Heart left ventricle (tissue), 16 donors: ENCODE results near the gene ATP8A1. TPM values are rescaled to one million over a fixed set of nuclear protein-coding genes. Genes with fewer than 3 reads are reported as not detected.

Experiments used
- ATAC-seq, 4 donors: fragments of 200-7000 bp; cut with Tn5 transposase; one replicate each; pipeline ENCODE4 v1.9.1; 2020 to 2022; ENCODE audit warnings: moderate library complexity in 4 of 4, mild to moderate bottlenecking in 3 of 4, moderate number of reproducible peaks in 1 of 4
- DNase-seq, 5 donors: peaks; one replicate each; pipeline ENCODE4 v3.0.0-alpha.2; 2020
- H3K27ac ChIP-seq, 12 donors: fragments of 200-600 bp; sonication (generic) in 4 of 12; one replicate each; pipeline versions ENCODE4 v1.5.0 to v1.8.0; 2016 to 2022; ENCODE audit warnings: mild to moderate bottlenecking in 2 of 12
- H3K27me3 ChIP-seq, 9 donors: fragments of 200-600 bp; sonication (generic) in 2 of 9; one replicate each; pipeline versions ENCODE4 v1.5.1 to v1.8.0; 2016 to 2022; ENCODE audit warnings: mild to moderate bottlenecking in 3 of 9
- H3K36me3 ChIP-seq, 9 donors: fragments of 200-600 bp; sonication (generic) in 2 of 9; one replicate each; pipeline versions ENCODE4 v1.5.0 to v1.8.0; 2018 to 2022; ENCODE audit warnings: mild to moderate bottlenecking in 2 of 9
- H3K4me1 ChIP-seq, 12 donors: fragments of 200-600 bp; sonication (generic) in 4 of 12; one replicate each; pipeline versions ENCODE4 v1.5.0 to v1.8.0; 2016 to 2022; ENCODE audit warnings: mild to moderate bottlenecking in 3 of 12
- H3K4me3 ChIP-seq, 12 donors: fragments of 200-600 bp; sonication (generic) in 4 of 12; one replicate each; pipeline versions ENCODE4 v1.5.0 to v1.8.0; 2017 to 2022; ENCODE audit warnings: mild to moderate bottlenecking in 9 of 12, moderate library complexity in 4 of 12
- H3K9me3 ChIP-seq, 12 donors: fragments of 200-600 bp; sonication (generic) in 4 of 12; one replicate each; pipeline versions ENCODE4 v1.5.0 to v1.8.0; 2016 to 2022; ENCODE audit warnings: mild to moderate bottlenecking in 1 of 12
- POLR2A ChIP-seq, 2 donors: fragments of 450-650 bp; IDR thresholded peaks; one replicate each; pipeline ENCODE4 v1.6.1; 2017; ENCODE audit warnings: antibody characterized with exemption in 2 of 2, mild to moderate bottlenecking in 2 of 2, moderate library complexity in 2 of 2
- WGBS, 4 donors: extraction: QIAGEN DNeasy Blood & Tissue Kit in 2 of 4; methylation state at CpG; one replicate each; pipeline versions ENCODE4 v1.1.5 to v1.1.7; 2013 to 2018; 5-methylcytosine and 5-hydroxymethylcytosine counted together
- intact Hi-C, 10 donors: fragments of 100-400 bp; cut with DNase I; formaldehyde crosslinking; loops; one replicate each; pipeline versions ENCODE4 v1.11.1 to v1.14.2; 2022
- polyA plus RNA-seq, 2 donors: library from polyadenylated mRNA; stranded (reverse); fragments of 200-250 nt; gene quantifications; one replicate each; pipeline ENCODE4 v1.2.3, GENCODE V29; 2013
- total RNA-seq, 9 donors: library from RNA; depleted of rRNA in 2 of 9; stranded (reverse); fragments of >200 nt in 2 of 9; fragmentation: NEBNext Ultra II Directional in 3 of 9; extraction: Animal tissue kit (Norgen Biotek cat#: 25700) in 3 of 9; gene quantifications; one replicate each; pipeline versions ENCODE4 v1.1.0 to v1.2.4, GENCODE V29; 2016 to 2023
- TF ChIP-seq, protein P1 (sequence below), 12 donors: fragments of 200-600 bp; sonication (generic) in 4 of 12; IDR thresholded peaks; one replicate each; pipeline versions ENCODE4 v1.5.0 to v1.8.0; 2018 to 2022; ENCODE audit warnings: antibody characterized with exemption in 12 of 12, mild to moderate bottlenecking in 5 of 12
- donor health status: ischemic (EF 13 %, LVEDD 7.1; RV severe dilation, severe dysfunction).
- donor health status: healthy with polysubstance abuse.
- donor health status: DM: no; HTN: yes; CAD: no.
- donor health status: DM: no; HTN: no; CAD: no.
- donor health status: ischemic (EF 25% LVEDD 6.9; RV normal size, moderate dysfunction).
- donor health status: ischemic (EF 25% LVEDD 5.7; RV mildly dilated, moderate dysfunction).
- donor health status: healthy.
- donor health status: DM: yes; HTN: yes; CAD: no.
- donor health status: ischemic (EF 35%, LVEDD 5.7; RV mildly dilated, moderate dysfunction).
- donor health status: nonischemic (EF 11% LVEDD 7.7; RV severe dilation, severe dysfunction).
- donor health status: DM: yes; HTN: yes; CAD: no.
- donor health status: PGD.
- donor health status: ischemic (EF 29% LVEDD 5.4; RV normal size, mild dysfunction).
- donor health status: nonischemic (EF 23%, LVEDD 6.1; RV moderate dilation, normal function).

The ATP8A1 gene
- total and polyA plus RNA-seq, 11 donors, result 4.6 to 29.7 (median 16.2) TPM

DNA sequence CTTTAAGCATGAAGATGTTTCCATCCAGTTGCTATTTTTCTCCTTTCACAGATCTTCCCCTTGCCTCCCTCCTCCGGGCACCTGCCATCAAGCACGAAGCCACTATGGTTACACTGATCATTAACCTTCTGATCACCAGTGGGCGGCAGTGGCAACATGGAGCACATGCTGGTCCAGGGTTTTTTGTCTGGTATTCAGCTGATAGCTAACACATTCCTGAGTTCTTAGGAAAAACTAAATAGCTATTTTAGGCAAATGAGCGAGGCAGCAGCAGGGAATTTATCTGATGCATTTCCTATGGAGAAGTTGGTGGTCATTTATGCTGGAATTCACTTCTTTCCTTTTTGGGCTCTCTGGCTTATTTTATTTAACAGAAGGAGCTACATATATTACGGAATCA is 236.8 kb downstream of the ATP8A1 start:
- Histone ChIP-seq H3K36me3 (peaks cover 0 to 48% (median 25%) of the 10 kb centered on the region in 9 donors), H3K27ac (no peak overlapping the region), H3K9me3 (no peaks in the 10 kb centered on the region), H3K4me1 (no peaks in the 10 kb centered on the region), H3K27me3 (no peaks in the 10 kb centered on the region), H3K4me3 (no peak overlapping the region)
- no peak for TF ChIP-seq POLR2A (IDR thresholded peaks at IDR 0.05)
- TF ChIP-seq, protein P1, sequence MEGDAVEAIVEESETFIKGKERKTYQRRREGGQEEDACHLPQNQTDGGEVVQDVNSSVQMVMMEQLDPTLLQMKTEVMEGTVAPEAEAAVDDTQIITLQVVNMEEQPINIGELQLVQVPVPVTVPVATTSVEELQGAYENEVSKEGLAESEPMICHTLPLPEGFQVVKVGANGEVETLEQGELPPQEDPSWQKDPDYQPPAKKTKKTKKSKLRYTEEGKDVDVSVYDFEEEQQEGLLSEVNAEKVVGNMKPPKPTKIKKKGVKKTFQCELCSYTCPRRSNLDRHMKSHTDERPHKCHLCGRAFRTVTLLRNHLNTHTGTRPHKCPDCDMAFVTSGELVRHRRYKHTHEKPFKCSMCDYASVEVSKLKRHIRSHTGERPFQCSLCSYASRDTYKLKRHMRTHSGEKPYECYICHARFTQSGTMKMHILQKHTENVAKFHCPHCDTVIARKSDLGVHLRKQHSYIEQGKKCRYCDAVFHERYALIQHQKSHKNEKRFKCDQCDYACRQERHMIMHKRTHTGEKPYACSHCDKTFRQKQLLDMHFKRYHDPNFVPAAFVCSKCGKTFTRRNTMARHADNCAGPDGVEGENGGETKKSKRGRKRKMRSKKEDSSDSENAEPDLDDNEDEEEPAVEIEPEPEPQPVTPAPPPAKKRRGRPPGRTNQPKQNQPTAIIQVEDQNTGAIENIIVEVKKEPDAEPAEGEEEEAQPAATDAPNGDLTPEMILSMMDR (IDR thresholded peaks at IDR 0.05), result no peak
- intact Hi-C loops, result no loop called here
- no peak for DNase-seq
- ATAC-seq, result no peak
- 77 to 83% (median 81%) methylated on average over 5 of the region's 5 CpGs for WGBS, 4 donors

DNA sequence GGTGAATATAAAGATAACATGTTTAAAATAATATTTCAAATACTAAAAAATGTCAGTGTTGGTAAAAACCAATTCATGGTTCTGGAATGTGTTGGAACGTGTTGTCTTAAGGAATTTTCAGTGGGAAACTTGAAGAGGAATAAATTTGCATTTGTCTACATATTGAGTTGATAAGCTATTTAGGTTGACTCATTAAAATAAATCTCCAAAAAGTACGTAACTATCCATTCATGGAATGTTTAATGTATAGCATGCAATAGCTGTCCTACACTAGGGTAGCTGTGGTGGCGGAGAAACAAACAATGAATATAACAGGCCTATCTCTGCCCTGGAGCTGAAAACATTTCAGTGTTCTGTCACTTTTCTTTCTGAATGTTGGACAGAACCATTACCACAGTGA is 239.4 kb downstream of the ATP8A1 start:
- WGBS, 4 donors, result 92 to 95% (median 93%) methylated on average over 3 of the region's 3 CpGs
- no peaks in the 10 kb centered on the region for H3K9me3 ChIP-seq
- intact Hi-C loops, result loop anchor here in 1 of 10 donors (5.0 kb wide), 1 partner anchor 40 kb away; no protein-coding TSS in a partner anchor
- peaks cover 0 to 7% (median 2%) of the 10 kb centered on the region in 12 donors for H3K4me1 ChIP-seq
- ATAC-seq (no peak), DNase-seq (no peak)
- no peak overlapping the region for H3K4me3 ChIP-seq
- H3K27me3 ChIP-seq, result no peaks in the 10 kb centered on the region
- H3K27ac ChIP-seq, result no peak overlapping the region
- peaks cover 0 to 51% (median 23%) of the 10 kb centered on the region in 9 donors for H3K36me3 ChIP-seq
- no peak for TF ChIP-seq POLR2A (IDR thresholded peaks at IDR 0.05)
- TF ChIP-seq, protein P1 (IDR thresholded peaks at IDR 0.05), result no peak

DNA sequence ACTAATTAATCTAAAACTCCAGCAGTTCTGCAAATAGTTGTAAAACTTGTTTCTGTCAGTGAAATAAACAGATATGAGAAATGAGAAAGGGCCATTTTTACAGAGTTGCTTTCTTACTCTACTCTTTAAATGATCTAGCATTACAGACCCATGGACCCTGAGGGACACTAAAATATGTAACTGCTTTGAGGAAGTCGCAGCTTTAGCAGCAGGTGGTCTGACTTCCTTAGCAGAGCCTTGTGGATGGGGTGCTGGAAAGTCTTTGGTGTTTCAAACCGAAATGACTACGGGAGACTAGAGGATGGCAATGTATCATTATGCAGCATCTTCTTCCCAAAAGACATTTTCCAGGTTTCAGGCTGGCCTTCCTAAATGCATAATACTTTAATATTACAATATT is 240.9 kb downstream of the ATP8A1 start:
- WGBS, 4 donors, result 52 to 69% (median 65%) methylated on average over 3 of the region's 3 CpGs
- intact Hi-C loops, result loop anchor here in 1 of 10 donors (5.0 kb wide), 1 partner anchor 39 kb away; no protein-coding TSS in a partner anchor
- Histone ChIP-seq H3K27ac (no peak overlapping the region), H3K36me3 (peaks cover 0 to 37% (median 11%) of the 10 kb centered on the region in 9 donors), H3K4me3 (no peak overlapping the region), H3K9me3 (no peaks in the 10 kb centered on the region), H3K4me1 (peaks cover 0 to 17% (median 4%) of the 10 kb centered on the region in 12 donors), H3K27me3 (no peaks in the 10 kb centered on the region)
- TF ChIP-seq POLR2A (IDR thresholded peaks at IDR 0.05), result no peak
- TF ChIP-seq, protein P1 (IDR thresholded peaks at IDR 0.05), result no peak
- ATAC-seq (no peak), DNase-seq (no peak)

DNA sequence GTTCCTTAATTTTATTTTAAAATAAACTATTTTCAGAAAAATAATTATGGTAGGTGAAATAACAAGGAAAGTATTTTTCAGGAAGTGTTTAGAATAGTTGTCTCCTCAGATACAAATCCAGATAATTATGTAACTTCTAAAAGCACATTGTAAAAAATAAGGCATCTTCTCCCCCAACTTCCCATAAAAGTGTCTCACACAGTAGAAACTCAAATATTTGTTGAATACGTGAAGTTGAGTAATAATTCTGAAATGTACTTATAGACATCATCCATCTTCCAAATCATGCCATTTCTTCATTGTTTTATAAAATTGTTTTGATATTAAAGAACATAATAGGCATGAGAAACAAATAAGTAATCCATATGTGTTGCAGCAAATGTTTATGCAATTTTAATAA is 241.6 kb downstream of the ATP8A1 start:
- ATAC-seq (no peak), DNase-seq (no peak)
- WGBS, 4 donors, result 48 to 83% (median 68%) methylated on average over 1 of the region's 1 CpG
- H3K27ac ChIP-seq, result no peak overlapping the region
- no peak overlapping the region for H3K4me3 ChIP-seq
- no peaks in the 10 kb centered on the region for H3K9me3 ChIP-seq
- intact Hi-C loops, result loop anchor here in 1 of 10 donors (5.0 kb wide), 1 partner anchor 38 kb away; no protein-coding TSS in a partner anchor
- TF ChIP-seq POLR2A (IDR thresholded peaks at IDR 0.05), result no peak
- TF ChIP-seq, protein P1 (IDR thresholded peaks at IDR 0.05), result no peak
- peaks cover 0 to 17% (median 4%) of the 10 kb centered on the region in 12 donors for H3K4me1 ChIP-seq
- H3K27me3 ChIP-seq, result no peaks in the 10 kb centered on the region
- peaks cover 0 to 32% (median 11%) of the 10 kb centered on the region in 9 donors for H3K36me3 ChIP-seq
